ENCODE results near the gene SHANK1.
"Not testable (repeated sequence)": the region's sequence is repeated elsewhere in the genome, so short reads cannot be mapped to it uniquely, and the experiment has no call there.

GRCh38 chr19:50756244-50756643, 36.6 kb upstream of the SHANK1 start:
- TF ChIP-seq CTCF (IDR thresholded peaks at IDR 0.05; ENCODE audit: insufficient read depth, low read length); GABPA (IDR thresholded peaks at IDR 0.05; ENCODE audit: low read depth): not testable (repeated sequence)

Measured in HL-60 (cell line).